GM18502 (cell line): Measurements from ENCODE around the gene TMEM132D.
"Not testable (repeated sequence)": the region's sequence is repeated elsewhere in the genome, so short reads cannot be mapped to it uniquely, and the experiment has no call there.

Experiments
- ATAC-seq: cut with Tn5 transposase; IDR thresholded peaks from one replicate; pipeline ENCODE4 v1.9.1; 2021; ENCODE audit warnings: mild to moderate bottlenecking; ENCODE audit not compliant: unreplicated experiment, poor library complexity

The TMEM132D gene

GRCh38 chr12:129903956-129904829, at the start of gene TMEM132D:
Gene TMEM132D, minus strand, starts transcription at chr12:129904025.
- no peak for ATAC-seq

GRCh38 chr12:129949651-129950050, 45.8 kb upstream of the TMEM132D start:
- no peak for ATAC-seq

- no peak for ATAC-seq
Observed at GRCh38 chr12:129941618-129942017, 37.8 kb upstream of the TMEM132D start.

- ATAC-seq: no peak
Observed at GRCh38 chr12:129938089-129938488, 34.3 kb upstream of the TMEM132D start.

GRCh38 chr12:129937426-129937825, 33.6 kb upstream of the TMEM132D start:
- ATAC-seq: no peak

- no peak for ATAC-seq
Observed at GRCh38 chr12:129928643-129929042, 24.8 kb upstream of the TMEM132D start.

- ATAC-seq: no peak
Observed at GRCh38 chr12:129927316-129927900, 23.6 kb upstream of the TMEM132D start.

GRCh38 chr12:129911428-129912049, 7.7 kb upstream of the TMEM132D start:
- peak; percentile 81 for ATAC-seq

GRCh38 chr12:129909051-129910020, 5.5 kb upstream of the TMEM132D start:
- no peak for ATAC-seq

- ATAC-seq: no peak
Observed at GRCh38 chr12:129903092-129903945, 506 bp downstream of the TMEM132D start.

GRCh38 chr12:129902371-129903091, 1.3 kb downstream of the TMEM132D start:
- no peak for ATAC-seq

GRCh38 chr12:129901254-129901653, 2.6 kb downstream of the TMEM132D start:
- ATAC-seq: no peak

- ATAC-seq: no peak
Observed at GRCh38 chr12:129900306-129900705, 3.5 kb downstream of the TMEM132D start.

GRCh38 chr12:129899045-129899444, 4.8 kb downstream of the TMEM132D start:
- ATAC-seq: not testable (repeated sequence)

GRCh38 chr12:129893691-129894090, 10.1 kb downstream of the TMEM132D start:
- ATAC-seq: no peak

GRCh38 chr12:129887101-129887500, 16.7 kb downstream of the TMEM132D start:
- no peak for ATAC-seq

- ATAC-seq: no peak
Observed at GRCh38 chr12:129886541-129886940, 17.3 kb downstream of the TMEM132D start.

GRCh38 chr12:129885287-129885686, 18.5 kb downstream of the TMEM132D start:
- no peak for ATAC-seq

GRCh38 chr12:129877411-129877810, 26.4 kb downstream of the TMEM132D start:
- ATAC-seq: no peak
